OCI-LY7 (cell line): ENCODE data around the gene CAB39. TPM values are rescaled to one million over a fixed set of nuclear protein-coding genes. Genes with fewer than 3 reads are reported as not detected.

Experiments
- BruUV-seq: library from RNA; stranded (reverse); fragments of 400-500 nt; replicated peaks from 2 replicates; lab custom pipeline; 2021; lab: Mats Ljungman, UMichigan
- CTCF ChIA-PET: fragments of 300-600 bp; sonication (Branson Sonifier 250); formaldehyde crosslinking; loops from one replicate; lab custom pipeline; 2022; ENCODE audit warnings: antibody characterized with exemption; ENCODE audit not compliant: unreplicated experiment; lab: Charles Lee
- POLR2A ChIA-PET: fragments of 300-600 bp; sonication (Branson Sonifier 250); formaldehyde crosslinking; loops from one replicate; lab custom pipeline; 2022; ENCODE audit warnings: antibody characterized with exemption; lab: Charles Lee
- DNase-seq: peaks from one replicate; pipeline ENCODE4 v3.0.0-alpha.2; 2015; ENCODE audit warnings: low spot score
- H2AFZ ChIP-seq: fragments of 200-600 bp; sonication (generic), shearing (Covaris generic); 2 replicates; pipeline ENCODE4 v1.6.1; 2014; ENCODE audit warnings: mild to moderate bottlenecking, antibody characterized with exemption, low read length, moderate library complexity
- H3K27ac ChIP-seq: fragments of 200-600 bp; sonication (generic); 2 replicates; pipeline ENCODE4 v1.5.1; 2014; ENCODE audit warnings: mixed run types, low read depth, mild to moderate bottlenecking, moderate library complexity, low read length, inconsistent platforms; ENCODE audit not compliant: poor library complexity, severe bottlenecking
- H3K36me3 ChIP-seq: fragments of 200-600 bp; sonication (generic); 2 replicates; pipeline ENCODE4 v1.6.1; 2014; ENCODE audit warnings: mild to moderate bottlenecking, antibody characterized with exemption, low read length, moderate library complexity, mixed read lengths; ENCODE audit not compliant: insufficient read depth
- H3K4me1 ChIP-seq: fragments of 200-600 bp; sonication (generic); 2 replicates; pipeline ENCODE4 v1.5.1; 2014; ENCODE audit warnings: mild to moderate bottlenecking, low read length; ENCODE audit not compliant: insufficient read depth, poor library complexity, severe bottlenecking
- H3K4me2 ChIP-seq: fragments of 200-600 bp; sonication (generic); 2 replicates; pipeline ENCODE4 v1.6.1; 2014; ENCODE audit warnings: mild to moderate bottlenecking, low read length
- H3K4me3 ChIP-seq: fragments of 200-600 bp; sonication (generic); 2 replicates; pipeline ENCODE4 v1.5.1; 2014; ENCODE audit warnings: mild to moderate bottlenecking, low read depth, low read length; ENCODE audit not compliant: poor library complexity, severe bottlenecking
- H3K79me2 ChIP-seq: fragments of 200-600 bp; sonication (generic); 2 replicates; pipeline ENCODE4 v1.6.1; 2016; ENCODE audit warnings: low read depth, mild to moderate bottlenecking, low read length, moderate library complexity, mixed read lengths; ENCODE audit not compliant: insufficient read depth
- H3K9me2 ChIP-seq: fragments of 200-600 bp; sonication (generic); 2 replicates; pipeline ENCODE4 v1.6.1; 2016; ENCODE audit warnings: mild to moderate bottlenecking, low read length, mixed read lengths; ENCODE audit not compliant: insufficient read depth
- H3K9me3 ChIP-seq: fragments of 200-600 bp; sonication (generic); 2 replicates; pipeline ENCODE4 v1.6.1; 2014; ENCODE audit warnings: mild to moderate bottlenecking, mixed run types, low read length, mixed read lengths
- H4K20me1 ChIP-seq: fragments of 200-600 bp; sonication (generic); 2 replicates; pipeline ENCODE4 v1.6.1; 2014; ENCODE audit warnings: mild to moderate bottlenecking, antibody characterized with exemption, low read length, moderate library complexity, mixed read lengths; ENCODE audit not compliant: insufficient read depth
- CTCF ChIP-seq: fragments of 200-600 bp; sonication (generic); conservative IDR thresholded peaks from 2 replicates; pipeline ENCODE4 v1.5.1; 2014; ENCODE audit warnings: mild to moderate bottlenecking, antibody characterized with exemption, low read length, moderate library complexity, mixed read lengths
- EZH2phosphoT487 ChIP-seq: fragments of 200-600 bp; sonication (generic); IDR thresholded peaks from 2 replicates; pipeline ENCODE4 v1.6.1; 2018; ENCODE audit warnings: low read depth, borderline replicate concordance, mild to moderate bottlenecking, mixed run types, antibody characterized with exemption, low read length, moderate library complexity, mixed read lengths
- intact Hi-C: fragments of 100-400 bp; cut with micrococcal nuclease; formaldehyde crosslinking; loops from one replicate; pipeline ENCODE4 v1.10.0; 2022; ENCODE audit not compliant: unreplicated experiment
- total RNA-seq, 2 experiments: library from RNA; depleted of rRNA in 1 of 2; stranded (reverse); fragments of >200 nt in 1 of 2; shearing (Covaris generic) in 1 of 2; gene quantifications; 2 replicates each; pipeline ENCODE4 v1.2.3, GENCODE V29; 2014 to 2022

The CAB39 gene
- total RNA-seq, 2 experiments from 2014 or later = 39.3 to 53.4 TPM

GRCh38 chr2:230706053-230706521, 6.6 kb upstream of the CAB39 start:
- no peak for DNase-seq
- no peaks in the 10 kb centered on the region for H3K4me1 ChIP-seq
- H3K9me3 ChIP-seq = 0 out of 2 replicates have a peak, but pooled peaks cover 6% of the 10 kb centered on the region
- H3K4me3 ChIP-seq = no peak overlapping the region
- no peak overlapping the region for H2AFZ ChIP-seq
- H3K9me2 ChIP-seq = no peaks in the 10 kb centered on the region
- intact Hi-C loops = no loop called here
- TF ChIP-seq CTCF = no peak
- no peak for TF ChIP-seq EZH2phosphoT487
- H3K27ac ChIP-seq = no peak overlapping the region
- POLR2A ChIA-PET = interaction anchor here (0.5 to 0.7 kb wide), 3 partner anchors 46 to 817 kb away, joined by 3 to 4 read pairs (median 3); no protein-coding TSS in a partner anchor
- H3K4me2 ChIP-seq = no peak overlapping the region
- no peaks in the 10 kb centered on the region for H3K36me3 ChIP-seq
- no TSS peak for BruUV-seq
- CTCF ChIA-PET = no interaction called here
- H3K79me2 ChIP-seq = no peaks in the 10 kb centered on the region
- no peaks in the 10 kb centered on the region for H4K20me1 ChIP-seq

GRCh38 chr2:230706966-230707365, 5.7 kb upstream of the CAB39 start:
- POLR2A ChIA-PET = no interaction called here

More at GRCh38 chr2:230706966-230707365, 5.7 kb upstream of the CAB39 start:
- Histone ChIP-seq H3K4me1 (peaks cover 9% of the 10 kb centered on the region), H2AFZ (no peak overlapping the region), H3K9me2 (no peaks in the 10 kb centered on the region), H3K4me3 (no peak overlapping the region), H3K36me3 (no peaks in the 10 kb centered on the region), H4K20me1 (no peaks in the 10 kb centered on the region), H3K27ac (no peak overlapping the region), H3K4me2 (no peak overlapping the region), H3K79me2 (no peaks in the 10 kb centered on the region), H3K9me3 (0 out of 2 replicates have a peak, but pooled peaks cover 6% of the 10 kb centered on the region)
- no TSS peak for BruUV-seq
- no peak for TF ChIP-seq EZH2phosphoT487
- TF ChIP-seq CTCF = no peak
- CTCF ChIA-PET = no interaction called here
- DNase-seq = no peak
- intact Hi-C loops = no loop called here
